B cell (primary cell): Measurements from ENCODE around the gene NAA80. TPM values are rescaled to one million over a fixed set of nuclear protein-coding genes. Genes with fewer than 3 reads are reported as not detected.

ENCODE experiments used
- ATAC-seq: fragments of 200-7000 bp; cut with Tn5 transposase; one replicate; pipeline ENCODE4 v1.10.0; 2021; ENCODE audit warnings: low read depth, mild to moderate bottlenecking, moderate number of reproducible peaks, moderate library complexity
- CTCF ChIA-PET: fragments of 350-600 bp; sonication (Branson Sonifier 250); formaldehyde crosslinking; loops from one replicate; lab custom pipeline; 2021; ENCODE audit warnings: antibody characterized with exemption, inconsistent platforms; lab: Charles Lee
- POLR2A ChIA-PET: fragments of 350-600 bp; sonication (Branson Sonifier 250); formaldehyde crosslinking; loops from one replicate; lab custom pipeline; 2021; ENCODE audit warnings: antibody characterized with exemption; lab: Charles Lee
- DNase-seq: peaks from one replicate; pipeline ENCODE4 v3.0.0; 2013
- H2AFZ ChIP-seq: 2 replicates; pipeline ENCODE4 v1.6.1; 2012; ENCODE audit warnings: mild to moderate bottlenecking, low read depth, low read length; ENCODE audit not compliant: insufficient read depth, poor library complexity, severe bottlenecking
- H3K27ac ChIP-seq, 2 donors: 1 replicate in 1 of 2; 2 replicates in 1 of 2; pipeline ENCODE4 v1.5.1; 2012 to 2013; ENCODE audit warnings: low read length in 2 of 2, mild to moderate bottlenecking in 2 of 2, moderate library complexity in 1 of 2
- H3K27me3 ChIP-seq, 4 experiments: fragments of 200-600 bp in 1 of 4; sonication (generic) in 1 of 4; replicated peaks in 1 of 4; 1 replicate in 2 of 4; 2 replicates in 2 of 4; pipeline versions ENCODE4 v1.6.1 to v1.7.0; 2013 to 2016; ENCODE audit warnings: low read length in 3 of 4, mild to moderate bottlenecking in 2 of 4, mixed read lengths in 1 of 4, moderate library complexity in 1 of 4; ENCODE audit not compliant: insufficient read depth in 4 of 4, control insufficient read depth in 3 of 4; ENCODE audit errors: control extremely low read depth in 1 of 4
- H3K36me3 ChIP-seq, 2 experiments: replicated peaks in 1 of 2; 1 replicate in 1 of 2; 2 replicates in 1 of 2; pipeline versions ENCODE4 v1.6.1 to v1.7.1; 2013; ENCODE audit warnings: low read length in 1 of 2; ENCODE audit not compliant: insufficient read depth in 2 of 2, control insufficient read depth in 1 of 2; ENCODE audit errors: control extremely low read depth in 1 of 2, extremely low read depth in 1 of 2
- H3K4me1 ChIP-seq, 2 donors: fragments of 200-600 bp in 1 of 2; sonication (generic) in 1 of 2; 1 replicate in 1 of 2; 2 replicates in 1 of 2; pipeline versions ENCODE4 v1.5.1 to v1.6.1; 2013 to 2017; ENCODE audit warnings: low read length in 2 of 2; ENCODE audit not compliant: control insufficient read depth in 2 of 2, insufficient read depth in 2 of 2
- H3K4me2 ChIP-seq: replicated peaks from 2 replicates; pipeline ENCODE3; 2012; ENCODE audit warnings: mild to moderate bottlenecking, low read depth, low read length; ENCODE audit not compliant: poor library complexity, severe bottlenecking
- H3K4me3 ChIP-seq, 5 experiments: fragments of 200-600 bp in 1 of 5; sonication (generic) in 1 of 5; 1 replicate in 3 of 5; 2 replicates in 2 of 5; pipeline versions ENCODE4 v1.5.1 to v1.7.0; 2011 to 2016; ENCODE audit warnings: low read length in 4 of 5, mild to moderate bottlenecking in 4 of 5, low read depth in 2 of 5, control low read depth in 1 of 5, moderate library complexity in 1 of 5; ENCODE audit not compliant: insufficient read depth in 1 of 5; ENCODE audit errors: control extremely low read depth in 1 of 5, extremely low read depth in 1 of 5
- H3K79me2 ChIP-seq: fragments of 200-600 bp; sonication (generic); one replicate; pipeline ENCODE4 v1.6.0; 2016; ENCODE audit warnings: low read length; ENCODE audit not compliant: control insufficient read depth, insufficient read depth
- H3K9ac ChIP-seq: fragments of 200-600 bp; sonication (generic); 2 replicates; pipeline ENCODE4 v1.6.1; 2017; ENCODE audit warnings: mild to moderate bottlenecking, low read length, moderate library complexity
- H3K9me3 ChIP-seq, 3 donors: one replicate each; pipeline versions ENCODE4 v1.6.1 to v1.7.1; 2013; ENCODE audit warnings: low read length in 2 of 3; ENCODE audit not compliant: control insufficient read depth in 2 of 3, insufficient read depth in 1 of 3; ENCODE audit errors: control extremely low read depth in 1 of 3
- H4K20me1 ChIP-seq: 2 replicates; pipeline ENCODE4 v1.6.0; 2012; ENCODE audit warnings: mild to moderate bottlenecking, low read length; ENCODE audit not compliant: insufficient read depth, control insufficient read depth, poor library complexity, severe bottlenecking
- H3K27ac Mint-ChIP-seq: one replicate; pipeline ENCODE4 v1.8.0; 2021; ENCODE audit warnings: mixed read lengths
- H3K27me3 Mint-ChIP-seq: one replicate; pipeline ENCODE4 v1.8.0; 2021; ENCODE audit warnings: mixed read lengths
- H3K4me1 Mint-ChIP-seq: one replicate; pipeline ENCODE4 v1.8.0; 2021; ENCODE audit warnings: mixed read lengths
- H3K4me3 Mint-ChIP-seq: one replicate; pipeline ENCODE4 v1.8.0; 2021; ENCODE audit warnings: mixed read lengths
- H3K9me3 Mint-ChIP-seq: one replicate; pipeline ENCODE4 v1.8.0; 2022; ENCODE audit warnings: mixed read lengths; ENCODE audit not compliant: insufficient read depth
- EZH2 ChIP-seq: IDR thresholded peaks from 2 replicates; pipeline ENCODE4 v1.6.1; 2012; ENCODE audit warnings: borderline replicate concordance, low read depth, mild to moderate bottlenecking, moderate library complexity, low read length; ENCODE audit not compliant: insufficient read depth, poor library complexity, severe bottlenecking
- WGBS: methylation state at CpG from one replicate; pipeline ENCODE4 v1.1.5; 2013; ENCODE audit warnings: missing lambda C conversion rate; ENCODE audit not compliant: insufficient coverage; 5-methylcytosine and 5-hydroxymethylcytosine counted together
- intact Hi-C: fragments of 100-400 bp; cut with micrococcal nuclease; formaldehyde crosslinking; loops from one replicate; pipeline ENCODE4 v1.10.0; 2022
- polyA plus RNA-seq: library from polyadenylated mRNA; depleted of rRNA; stranded (reverse); fragments of >200 nt; gene quantifications from 2 replicates; pipeline ENCODE4 v1.2.3, GENCODE V29; 2012
- total RNA-seq, 2 donors: library from RNA; stranded (reverse); fragments of 120-200 nt in 1 of 2; gene quantifications; 1 replicate in 1 of 2; 2 replicates in 1 of 2; pipeline versions ENCODE4 v1.2.3 to v1.2.4, GENCODE V29; 2013 to 2022
- TF ChIP-seq, protein P1 (sequence below): fragments of 200-600 bp; IDR thresholded peaks from one replicate; pipeline ENCODE4 v1.8.0; 2022; ENCODE audit warnings: antibody characterized with exemption, mild to moderate bottlenecking

Gene NAA80
- total and polyA plus RNA-seq, 2 donors (not counting 1 experiment from before 2014, with no cell fraction given), result 37.8 to 49.0 TPM

DNA sequence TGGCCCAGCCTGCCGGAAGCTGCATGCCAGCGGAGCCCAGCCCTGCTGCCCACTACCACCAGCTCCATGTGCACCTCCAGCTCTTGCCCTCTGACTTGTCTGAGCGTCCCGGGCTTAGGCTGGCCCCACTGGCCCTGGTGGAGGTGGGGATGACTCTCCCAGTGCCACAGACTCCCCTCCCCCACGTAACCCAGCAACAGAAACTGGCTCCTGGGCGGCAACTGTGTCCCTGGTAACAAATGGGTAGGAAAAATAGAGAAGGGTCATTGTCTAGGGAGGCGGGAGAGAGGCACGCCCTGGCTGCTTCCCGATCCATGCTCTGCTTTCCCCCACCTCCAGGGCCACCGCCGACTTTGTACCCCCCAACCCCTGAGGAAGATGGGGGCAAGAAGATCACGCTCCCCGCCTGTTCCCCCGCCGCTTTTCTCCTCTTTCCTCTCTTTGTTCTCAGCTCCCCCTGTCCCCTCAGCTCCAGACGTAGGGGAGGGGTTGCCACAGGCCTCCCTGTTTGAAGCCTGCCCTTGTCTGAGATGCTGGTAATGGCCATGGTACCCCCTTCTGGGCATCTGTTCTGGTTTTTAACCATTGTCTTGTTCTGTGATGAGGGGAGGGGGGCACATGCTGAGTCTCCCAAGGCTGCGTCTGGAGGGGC, 41.0 kb downstream of the NAA80 start:
- intact Hi-C loops, result no loop called here
- POLR2A ChIA-PET, result interaction anchor here (1.1 to 2.0 kb wide), 2 partner anchors 11 to 30 kb away, joined by 4 to 21 read pairs; no protein-coding TSS in a partner anchor
- DNase-seq (no peak), ATAC-seq (no peak)
- Histone ChIP-seq H3K9ac (no peak overlapping the region), H3K4me1 (peaks cover 12 to 23% of the 10 kb centered on the region in 2 donors), H3K4me3 (no peak overlapping the region), H3K4me2 (no peak overlapping the region), H3K79me2 (peaks cover 24% of the 10 kb centered on the region), H4K20me1 (peaks cover 66% of the 10 kb centered on the region), H2AFZ (no peak overlapping the region), H3K27me3 (no peaks in the 10 kb centered on the region), H3K36me3 (peaks cover 0 to 48% of the 10 kb centered on the region in 2 experiments), H3K27ac (no peak overlapping the region), H3K9me3 (no peaks in the 10 kb centered on the region)
- 96% methylated on average over 10 of the region's 17 CpGs for WGBS
- no peaks in the 10 kb centered on the region for H3K27me3 Mint-ChIP-seq
- no peaks in the 10 kb centered on the region for H3K9me3 Mint-ChIP-seq
- peaks cover 20% of the 10 kb centered on the region for H3K4me1 Mint-ChIP-seq
- CTCF ChIA-PET, result interaction anchor here (0.6 to 27.3 kb wide), 8 partner anchors 8 to 261 kb away, joined by 3 to 596 read pairs (median 4); partner anchors contain the start of genes GNAI2 and HYAL2
- no peak overlapping the region for H3K27ac Mint-ChIP-seq
- TF ChIP-seq EZH2, result no peak
- TF ChIP-seq, protein P1, sequence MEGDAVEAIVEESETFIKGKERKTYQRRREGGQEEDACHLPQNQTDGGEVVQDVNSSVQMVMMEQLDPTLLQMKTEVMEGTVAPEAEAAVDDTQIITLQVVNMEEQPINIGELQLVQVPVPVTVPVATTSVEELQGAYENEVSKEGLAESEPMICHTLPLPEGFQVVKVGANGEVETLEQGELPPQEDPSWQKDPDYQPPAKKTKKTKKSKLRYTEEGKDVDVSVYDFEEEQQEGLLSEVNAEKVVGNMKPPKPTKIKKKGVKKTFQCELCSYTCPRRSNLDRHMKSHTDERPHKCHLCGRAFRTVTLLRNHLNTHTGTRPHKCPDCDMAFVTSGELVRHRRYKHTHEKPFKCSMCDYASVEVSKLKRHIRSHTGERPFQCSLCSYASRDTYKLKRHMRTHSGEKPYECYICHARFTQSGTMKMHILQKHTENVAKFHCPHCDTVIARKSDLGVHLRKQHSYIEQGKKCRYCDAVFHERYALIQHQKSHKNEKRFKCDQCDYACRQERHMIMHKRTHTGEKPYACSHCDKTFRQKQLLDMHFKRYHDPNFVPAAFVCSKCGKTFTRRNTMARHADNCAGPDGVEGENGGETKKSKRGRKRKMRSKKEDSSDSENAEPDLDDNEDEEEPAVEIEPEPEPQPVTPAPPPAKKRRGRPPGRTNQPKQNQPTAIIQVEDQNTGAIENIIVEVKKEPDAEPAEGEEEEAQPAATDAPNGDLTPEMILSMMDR, result no peak
- H3K4me3 Mint-ChIP-seq, result no peak overlapping the region
